ENCODE measurements around the gene HOXD4. TPM values are rescaled to one million over a fixed set of nuclear protein-coding genes. Genes with fewer than 3 reads are reported as not detected.

Gene HOXD4
- total RNA-seq, 4 donors from 2014 or later, result 0.29 to 1.4 TPM; not detected in 2

DNA sequence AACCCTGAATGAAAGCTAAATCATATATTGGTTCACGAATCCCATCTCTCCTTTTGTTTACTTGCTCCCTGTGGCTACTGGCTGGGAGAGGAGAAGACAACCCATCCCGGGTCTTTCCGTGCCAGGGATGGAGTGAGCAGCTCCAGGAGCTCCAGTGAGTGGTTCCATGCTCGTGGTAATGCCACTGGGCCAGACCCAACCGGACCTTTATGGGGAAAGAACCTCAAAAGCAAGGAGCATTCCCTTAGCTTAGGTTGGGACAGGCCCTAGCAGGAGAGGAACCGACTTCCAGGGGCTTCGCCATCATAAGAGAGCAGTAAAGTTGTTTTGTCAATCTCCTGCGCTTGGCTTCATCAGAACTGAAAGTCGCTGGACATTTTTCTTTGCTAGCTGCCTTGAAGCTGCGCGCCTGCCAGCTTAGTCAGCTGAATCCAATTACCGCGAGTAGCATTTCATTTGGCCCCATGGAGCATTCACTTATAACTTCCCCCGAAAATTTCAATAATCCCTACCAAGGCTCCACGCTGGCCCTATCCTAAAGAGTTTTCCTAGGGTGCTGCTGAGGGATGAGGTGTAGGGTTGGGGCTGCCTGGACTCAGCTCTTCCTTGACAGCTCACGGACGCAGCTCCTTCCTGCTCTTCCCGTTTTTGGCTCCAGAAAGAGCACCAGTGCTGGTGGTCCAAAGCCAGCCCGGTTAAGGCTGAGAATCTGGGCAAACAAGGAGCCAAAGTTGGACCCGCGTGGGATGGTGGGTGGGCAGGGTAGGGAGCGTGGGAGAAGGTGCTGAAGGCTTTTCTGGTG is 10.7 kb downstream of the HOXD4 start:
- Histone ChIP-seq H3K36me3 (no peaks in the 10 kb centered on the region), H3K4me1 (peaks cover 4 to 5% of the 10 kb centered on the region in 2 donors), H3K4me3 (peak overlapping the region in 3 of 4 donors; percentile 6 to 23 (median 16)), H3K9me3 (no peaks in the 10 kb centered on the region), H3K27me3 (peaks cover 45 to 84% (median 81%) of the 10 kb centered on the region in 3 donors), H3K27ac (no peak overlapping the region)
- TF ChIP-seq, protein P1, sequence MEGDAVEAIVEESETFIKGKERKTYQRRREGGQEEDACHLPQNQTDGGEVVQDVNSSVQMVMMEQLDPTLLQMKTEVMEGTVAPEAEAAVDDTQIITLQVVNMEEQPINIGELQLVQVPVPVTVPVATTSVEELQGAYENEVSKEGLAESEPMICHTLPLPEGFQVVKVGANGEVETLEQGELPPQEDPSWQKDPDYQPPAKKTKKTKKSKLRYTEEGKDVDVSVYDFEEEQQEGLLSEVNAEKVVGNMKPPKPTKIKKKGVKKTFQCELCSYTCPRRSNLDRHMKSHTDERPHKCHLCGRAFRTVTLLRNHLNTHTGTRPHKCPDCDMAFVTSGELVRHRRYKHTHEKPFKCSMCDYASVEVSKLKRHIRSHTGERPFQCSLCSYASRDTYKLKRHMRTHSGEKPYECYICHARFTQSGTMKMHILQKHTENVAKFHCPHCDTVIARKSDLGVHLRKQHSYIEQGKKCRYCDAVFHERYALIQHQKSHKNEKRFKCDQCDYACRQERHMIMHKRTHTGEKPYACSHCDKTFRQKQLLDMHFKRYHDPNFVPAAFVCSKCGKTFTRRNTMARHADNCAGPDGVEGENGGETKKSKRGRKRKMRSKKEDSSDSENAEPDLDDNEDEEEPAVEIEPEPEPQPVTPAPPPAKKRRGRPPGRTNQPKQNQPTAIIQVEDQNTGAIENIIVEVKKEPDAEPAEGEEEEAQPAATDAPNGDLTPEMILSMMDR (IDR thresholded peaks at IDR 0.05 in 4 of 5, conservative IDR thresholded peaks at IDR 0.05 in 1 of 5), result no peak
- no peak for TF ChIP-seq POLR2A (IDR thresholded peaks at IDR 0.05)
- in situ Hi-C loops (cut with MboI; ENCODE audit: low sequenced_read_pairs in 4 of 4), result no loop called here
- DNase-seq, result no peak
- no peak for ATAC-seq
- intact Hi-C loops (cut with DNase I; ENCODE audit: low total_unique reads), result no loop called here

DNA sequence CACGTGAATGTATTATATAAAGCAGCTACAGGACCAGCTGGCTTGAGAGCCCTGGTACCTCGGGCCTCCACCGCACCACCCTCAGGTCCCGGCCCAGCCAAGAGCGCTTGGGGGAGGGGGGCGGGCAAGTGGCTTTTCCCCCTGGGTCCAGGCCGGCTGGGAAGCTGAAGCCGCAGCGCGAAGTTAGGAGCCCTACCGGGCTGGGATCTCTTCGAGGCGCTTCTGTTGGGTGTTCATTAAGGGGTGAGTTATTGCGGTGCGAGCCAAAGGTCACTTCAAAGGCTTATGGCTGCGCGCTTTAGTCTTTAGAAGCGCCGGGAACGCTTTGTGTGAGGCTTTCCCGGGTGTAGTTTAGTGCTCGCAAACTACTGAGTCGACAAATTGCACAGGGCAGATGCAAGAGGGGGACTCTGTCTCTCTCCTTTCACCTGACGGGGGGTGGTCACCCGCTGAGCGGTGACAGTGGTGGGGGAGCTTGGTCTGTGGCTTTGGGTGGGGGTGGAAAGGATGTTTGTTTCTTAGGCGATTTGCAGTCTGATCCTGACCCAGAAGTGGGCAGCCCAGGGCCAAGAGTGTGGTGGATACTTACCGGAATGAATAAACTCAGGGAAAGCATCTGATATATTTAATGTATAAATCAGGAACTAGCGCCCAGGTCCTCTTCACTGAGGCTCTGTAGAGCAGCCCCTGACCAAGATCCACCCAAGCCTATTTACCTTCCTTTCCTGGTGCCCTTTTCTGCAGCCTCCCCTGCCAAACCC is 11.7 kb downstream of the HOXD4 start:
- TF ChIP-seq, protein P1 (IDR thresholded peaks at IDR 0.05 in 4 of 5, conservative IDR thresholded peaks at IDR 0.05 in 1 of 5), result no peak
- no peak for TF ChIP-seq POLR2A (IDR thresholded peaks at IDR 0.05)
- intact Hi-C loops (cut with DNase I; ENCODE audit: low total_unique reads) (no loop called here), in situ Hi-C loops (cut with MboI; ENCODE audit: low sequenced_read_pairs in 4 of 4) (no loop called here)
- Histone ChIP-seq H3K27ac (no peak overlapping the region), H3K36me3 (no peaks in the 10 kb centered on the region), H3K4me1 (peaks cover 0 to 5% of the 10 kb centered on the region in 2 donors), H3K4me3 (peak overlapping the region in 1 of 4 donors; percentile 23), H3K9me3 (no peaks in the 10 kb centered on the region), H3K27me3 (peaks cover 37 to 73% (median 73%) of the 10 kb centered on the region in 3 donors)
- DNase-seq (no peak), ATAC-seq (no peak)

DNA sequence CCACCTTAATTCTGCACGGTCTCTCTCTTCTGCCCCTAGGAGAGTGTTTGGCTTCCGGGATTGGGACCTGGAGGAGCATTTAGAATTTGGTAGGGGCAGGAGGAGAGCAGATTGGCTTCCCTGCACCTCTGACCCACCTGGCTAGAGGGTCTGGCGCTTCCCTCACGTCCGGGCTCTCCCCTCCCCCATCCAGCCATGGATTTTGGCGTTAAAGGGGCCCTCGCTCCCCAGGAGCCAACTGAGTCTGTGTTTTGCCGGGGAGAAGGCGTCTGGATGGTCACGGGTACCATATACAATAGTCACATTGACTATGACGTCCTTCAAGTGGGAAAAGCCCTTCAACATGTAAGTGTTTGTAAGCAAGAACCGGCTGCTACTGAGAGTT is 12.3 kb downstream of the HOXD4 start:
- DNase-seq (no peak), ATAC-seq (no peak)
- TF ChIP-seq POLR2A (IDR thresholded peaks at IDR 0.05), result no peak
- TF ChIP-seq, protein P1 (IDR thresholded peaks at IDR 0.05 in 4 of 5, conservative IDR thresholded peaks at IDR 0.05 in 1 of 5), result no peak
- intact Hi-C loops (cut with DNase I; ENCODE audit: low total_unique reads), result no loop called here
- H3K27ac ChIP-seq, result no peak overlapping the region
- H3K4me1 ChIP-seq, result peaks cover 0 to 5% of the 10 kb centered on the region in 2 donors
- H3K36me3 ChIP-seq, result no peaks in the 10 kb centered on the region
- peaks cover 34 to 69% (median 69%) of the 10 kb centered on the region in 3 donors for H3K27me3 ChIP-seq
- no peaks in the 10 kb centered on the region for H3K9me3 ChIP-seq
- H3K4me3 ChIP-seq, result no peak overlapping the region
- in situ Hi-C loops (cut with MboI; ENCODE audit: low sequenced_read_pairs in 4 of 4), result no loop called here

DNA sequence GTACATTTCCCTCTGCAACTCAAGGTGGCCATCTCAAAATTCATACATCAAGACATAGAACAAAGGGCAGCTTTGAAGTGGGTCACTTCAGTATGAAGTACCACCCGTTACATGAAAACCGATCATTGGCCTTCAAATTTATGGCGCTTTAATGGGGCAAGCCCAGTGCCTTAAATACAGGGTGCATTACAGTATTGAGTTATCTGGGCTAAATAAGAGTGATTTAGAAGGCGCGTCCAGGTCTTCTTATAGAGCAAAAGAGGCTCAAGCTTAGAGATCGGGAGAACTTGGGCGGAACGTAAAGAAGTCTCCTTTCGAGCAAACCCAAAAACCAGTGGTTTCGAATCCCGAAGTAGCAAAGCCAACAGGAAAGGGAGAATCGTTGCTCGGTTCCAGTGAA is 12.9 kb downstream of the HOXD4 start:
- Histone ChIP-seq H3K4me1 (peaks cover 0 to 5% of the 10 kb centered on the region in 2 donors), H3K4me3 (no peak overlapping the region), H3K27me3 (peaks cover 33 to 64% (median 63%) of the 10 kb centered on the region in 3 donors), H3K27ac (no peak overlapping the region), H3K9me3 (no peaks in the 10 kb centered on the region), H3K36me3 (no peaks in the 10 kb centered on the region)
- DNase-seq (no peak), ATAC-seq (no peak)
- intact Hi-C loops (cut with DNase I; ENCODE audit: low total_unique reads), result no loop called here
- TF ChIP-seq, protein P1 (IDR thresholded peaks at IDR 0.05 in 4 of 5, conservative IDR thresholded peaks at IDR 0.05 in 1 of 5), result no peak
- no peak for TF ChIP-seq POLR2A (IDR thresholded peaks at IDR 0.05)
- in situ Hi-C loops (cut with MboI; ENCODE audit: low sequenced_read_pairs in 4 of 4), result no loop called here
